Nephron (organoid): ENCODE measurements around the gene RAB37.

Source experiments
- H3K27ac Mint-ChIP-seq, 3 experiments: 2 replicates each; pipeline ENCODE4 v1.8.0; 2020; ENCODE audit warnings: mixed read lengths in 3 of 3, mild to moderate bottlenecking in 2 of 3, moderate library complexity in 1 of 3
- H3K27me3 Mint-ChIP-seq: 2 replicates; pipeline ENCODE4 v1.8.0; 2021; ENCODE audit warnings: low read depth, mild to moderate bottlenecking, moderate library complexity, mixed read lengths
- H3K36me3 Mint-ChIP-seq: 2 replicates; pipeline ENCODE4 v1.8.0; 2020; ENCODE audit warnings: low read depth, mixed read lengths
- H3K4me1 Mint-ChIP-seq: 2 replicates; pipeline ENCODE4 v1.8.0; 2020; ENCODE audit warnings: mixed read lengths
- H3K4me3 Mint-ChIP-seq, 3 experiments: 2 replicates each; pipeline ENCODE4 v1.8.0; 2020; ENCODE audit warnings: mild to moderate bottlenecking in 3 of 3, mixed read lengths in 3 of 3, moderate library complexity in 2 of 3
- H3K9me3 Mint-ChIP-seq: 2 replicates; pipeline ENCODE4 v1.8.0; 2020; ENCODE audit warnings: mixed read lengths
- CTCF ChIP-seq, 3 experiments: fragments of 200-600 bp; sonication (generic); IDR thresholded peaks; one replicate each; pipeline ENCODE4 v1.5.0; 2021; ENCODE audit warnings: antibody characterized with exemption in 3 of 3; ENCODE audit not compliant: unreplicated experiment in 3 of 3

The RAB37 gene

GRCh38 chr17:74770498-74771318 is 33.7 kb downstream of the RAB37 start:
- H3K27me3 Mint-ChIP-seq: no peaks in the 10 kb centered on the region
- peak; percentile 67 to 78 (median 75) for TF ChIP-seq CTCF (IDR thresholded peaks at IDR 0.05; ENCODE audit: unreplicated experiment in 3 of 3)
- peaks cover 18% of the 10 kb centered on the region for H3K4me1 Mint-ChIP-seq
- peak overlapping the region; percentile 68 to 84 (median 78) for H3K27ac Mint-ChIP-seq
- no peaks in the 10 kb centered on the region for H3K9me3 Mint-ChIP-seq
- peak overlapping the region; percentile 13 to 54 (median 52) for H3K4me3 Mint-ChIP-seq
- peaks cover 36% of the 10 kb centered on the region for H3K36me3 Mint-ChIP-seq

- peak overlapping the region in 1 of 3 experiments; percentile 42 for H3K27ac Mint-ChIP-seq
- no peaks in the 10 kb centered on the region for H3K27me3 Mint-ChIP-seq
- no peak overlapping the region for H3K4me3 Mint-ChIP-seq
- peaks cover 23% of the 10 kb centered on the region for H3K4me1 Mint-ChIP-seq
- H3K9me3 Mint-ChIP-seq: no peaks in the 10 kb centered on the region
- no peak for TF ChIP-seq CTCF (IDR thresholded peaks at IDR 0.05; ENCODE audit: unreplicated experiment in 3 of 3)
- H3K36me3 Mint-ChIP-seq: peaks cover 36% of the 10 kb centered on the region
These were observed 34.4 kb downstream of the RAB37 start for GRCh38 chr17:74771319-74771914.

GRCh38 chr17:74772053-74772452 is 35.0 kb downstream of the RAB37 start:
- H3K4me1 Mint-ChIP-seq: peaks cover 24% of the 10 kb centered on the region

GRCh38 chr17:74773414-74773813 is 36.4 kb downstream of the RAB37 start:
- peak overlapping the region; percentile 78 to 85 (median 79) for H3K27ac Mint-ChIP-seq
- peaks cover 31% of the 10 kb centered on the region for H3K36me3 Mint-ChIP-seq
- H3K4me1 Mint-ChIP-seq: peaks cover 32% of the 10 kb centered on the region
- no peaks in the 10 kb centered on the region for H3K27me3 Mint-ChIP-seq
- H3K4me3 Mint-ChIP-seq: peak overlapping the region; percentile 60 to 86 (median 71)
- H3K9me3 Mint-ChIP-seq: no peaks in the 10 kb centered on the region
- no peak for TF ChIP-seq CTCF (IDR thresholded peaks at IDR 0.05; ENCODE audit: unreplicated experiment in 3 of 3)

More at GRCh38 chr17:74772053-74772452, 35.0 kb downstream of the RAB37 start:
- no peaks in the 10 kb centered on the region for H3K27me3 Mint-ChIP-seq
- H3K36me3 Mint-ChIP-seq: peaks cover 32% of the 10 kb centered on the region
- no peak overlapping the region for H3K4me3 Mint-ChIP-seq
- no peaks in the 10 kb centered on the region for H3K9me3 Mint-ChIP-seq
- peak overlapping the region in 2 of 3 experiments; percentile 24 to 78 for H3K27ac Mint-ChIP-seq
- no peak for TF ChIP-seq CTCF (IDR thresholded peaks at IDR 0.05; ENCODE audit: unreplicated experiment in 3 of 3)

GRCh38 chr17:74773871-74774286 is 36.8 kb downstream of the RAB37 start:
- H3K27ac Mint-ChIP-seq: peak overlapping the region; percentile 78 to 85 (median 79)
- no peaks in the 10 kb centered on the region for H3K27me3 Mint-ChIP-seq
- H3K9me3 Mint-ChIP-seq: no peaks in the 10 kb centered on the region
- peaks cover 27% of the 10 kb centered on the region for H3K4me1 Mint-ChIP-seq
- TF ChIP-seq CTCF (IDR thresholded peaks at IDR 0.05; ENCODE audit: unreplicated experiment in 3 of 3): no peak
- H3K36me3 Mint-ChIP-seq: peaks cover 26% of the 10 kb centered on the region
- H3K4me3 Mint-ChIP-seq: peak overlapping the region; percentile 60 to 86 (median 71)
